PC-3 (cell line): Measurements from ENCODE around the gene PEAK3.

Experiments used
- EZH2 ChIP-seq: fragments of 300-600 bp; sonication (generic); IDR thresholded peaks from one replicate; pipeline ENCODE4 v1.6.1; 2017; ENCODE audit warnings: antibody characterized with exemption, mild to moderate bottlenecking, low read length; ENCODE audit not compliant: unreplicated experiment
- EZH2phosphoT487 ChIP-seq: fragments of 300-600 bp; sonication (generic); IDR thresholded peaks from 2 replicates; pipeline ENCODE4 v1.6.1; 2018; ENCODE audit warnings: mild to moderate bottlenecking, antibody characterized with exemption, low read length, borderline replicate concordance
- TF ChIP-seq, protein P1 (sequence below): fragments of 300-600 bp; sonication (generic); conservative IDR thresholded peaks from 2 replicates; pipeline ENCODE4 v1.5.1; 2017; ENCODE audit warnings: antibody characterized with exemption, low read depth, mild to moderate bottlenecking, low read length

DNA sequence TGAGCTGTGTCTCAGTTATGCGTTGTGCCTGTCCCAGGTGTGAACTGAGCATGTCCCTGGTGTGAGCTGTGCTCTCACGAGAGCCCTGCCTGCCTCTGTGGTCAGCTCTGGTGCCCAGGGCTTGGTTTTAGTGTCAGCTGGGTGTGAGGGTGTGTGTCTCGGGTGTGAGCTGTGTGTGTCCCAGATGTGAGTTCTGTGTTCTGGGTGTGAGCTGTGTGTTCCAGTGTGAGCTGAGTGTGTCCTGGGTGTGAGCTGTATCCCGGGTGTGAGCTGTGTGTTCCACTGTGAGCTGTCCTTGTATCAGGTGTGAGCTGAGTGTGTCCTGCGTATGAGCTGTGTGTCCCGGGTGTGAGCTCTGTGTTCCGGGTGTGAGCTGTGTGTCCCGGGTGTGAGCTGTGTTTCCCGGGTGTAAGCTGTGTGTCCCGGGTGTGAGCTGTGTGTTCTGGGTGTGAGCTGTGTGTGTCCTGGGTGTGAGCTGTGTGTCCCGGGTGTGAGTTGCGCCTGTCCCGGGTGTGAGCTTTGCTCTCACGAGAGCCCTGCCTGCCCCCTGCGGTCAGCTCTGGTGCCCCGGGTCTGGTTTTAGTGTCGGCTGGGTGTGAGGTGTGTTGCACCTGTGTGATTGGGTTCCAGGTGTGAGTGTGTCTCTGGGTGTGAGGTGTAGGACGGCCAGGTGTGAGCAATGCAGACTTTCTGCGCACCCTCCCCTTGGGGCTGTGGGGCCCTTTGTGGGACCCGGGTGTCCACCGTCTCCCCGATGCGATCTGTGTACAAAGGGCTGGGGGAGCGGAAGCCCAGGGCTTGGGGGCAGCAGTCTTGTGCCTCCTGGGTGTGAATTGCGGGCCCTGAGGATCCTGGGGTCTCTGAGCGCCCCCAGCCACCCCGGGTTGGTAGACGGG, 7.1 kb upstream of the PEAK3 start:
- TF ChIP-seq EZH2 (no peak), EZH2phosphoT487 (no peak)
- TF ChIP-seq, protein P1, sequence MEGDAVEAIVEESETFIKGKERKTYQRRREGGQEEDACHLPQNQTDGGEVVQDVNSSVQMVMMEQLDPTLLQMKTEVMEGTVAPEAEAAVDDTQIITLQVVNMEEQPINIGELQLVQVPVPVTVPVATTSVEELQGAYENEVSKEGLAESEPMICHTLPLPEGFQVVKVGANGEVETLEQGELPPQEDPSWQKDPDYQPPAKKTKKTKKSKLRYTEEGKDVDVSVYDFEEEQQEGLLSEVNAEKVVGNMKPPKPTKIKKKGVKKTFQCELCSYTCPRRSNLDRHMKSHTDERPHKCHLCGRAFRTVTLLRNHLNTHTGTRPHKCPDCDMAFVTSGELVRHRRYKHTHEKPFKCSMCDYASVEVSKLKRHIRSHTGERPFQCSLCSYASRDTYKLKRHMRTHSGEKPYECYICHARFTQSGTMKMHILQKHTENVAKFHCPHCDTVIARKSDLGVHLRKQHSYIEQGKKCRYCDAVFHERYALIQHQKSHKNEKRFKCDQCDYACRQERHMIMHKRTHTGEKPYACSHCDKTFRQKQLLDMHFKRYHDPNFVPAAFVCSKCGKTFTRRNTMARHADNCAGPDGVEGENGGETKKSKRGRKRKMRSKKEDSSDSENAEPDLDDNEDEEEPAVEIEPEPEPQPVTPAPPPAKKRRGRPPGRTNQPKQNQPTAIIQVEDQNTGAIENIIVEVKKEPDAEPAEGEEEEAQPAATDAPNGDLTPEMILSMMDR: no peak
